Testis (tissue), 2 donors: ENCODE results near the gene TTLL10.

Experiments
- POLR2A ChIP-seq: fragments of 450-650 bp; IDR thresholded peaks from one replicate; pipeline ENCODE4 v1.6.1; 2017; ENCODE audit warnings: antibody characterized with exemption, mild to moderate bottlenecking, moderate library complexity
- TF ChIP-seq, protein P1 (sequence below), 3 experiments: fragments of 450-650 bp in 2 of 3; fragments of 200-600 bp in 1 of 3; sonication (generic) in 1 of 3; IDR thresholded peaks; one replicate each; pipeline ENCODE4 v1.5.1; 2016 to 2019; ENCODE audit warnings: antibody characterized with exemption in 3 of 3, mild to moderate bottlenecking in 2 of 3, moderate library complexity in 1 of 3

DNA sequence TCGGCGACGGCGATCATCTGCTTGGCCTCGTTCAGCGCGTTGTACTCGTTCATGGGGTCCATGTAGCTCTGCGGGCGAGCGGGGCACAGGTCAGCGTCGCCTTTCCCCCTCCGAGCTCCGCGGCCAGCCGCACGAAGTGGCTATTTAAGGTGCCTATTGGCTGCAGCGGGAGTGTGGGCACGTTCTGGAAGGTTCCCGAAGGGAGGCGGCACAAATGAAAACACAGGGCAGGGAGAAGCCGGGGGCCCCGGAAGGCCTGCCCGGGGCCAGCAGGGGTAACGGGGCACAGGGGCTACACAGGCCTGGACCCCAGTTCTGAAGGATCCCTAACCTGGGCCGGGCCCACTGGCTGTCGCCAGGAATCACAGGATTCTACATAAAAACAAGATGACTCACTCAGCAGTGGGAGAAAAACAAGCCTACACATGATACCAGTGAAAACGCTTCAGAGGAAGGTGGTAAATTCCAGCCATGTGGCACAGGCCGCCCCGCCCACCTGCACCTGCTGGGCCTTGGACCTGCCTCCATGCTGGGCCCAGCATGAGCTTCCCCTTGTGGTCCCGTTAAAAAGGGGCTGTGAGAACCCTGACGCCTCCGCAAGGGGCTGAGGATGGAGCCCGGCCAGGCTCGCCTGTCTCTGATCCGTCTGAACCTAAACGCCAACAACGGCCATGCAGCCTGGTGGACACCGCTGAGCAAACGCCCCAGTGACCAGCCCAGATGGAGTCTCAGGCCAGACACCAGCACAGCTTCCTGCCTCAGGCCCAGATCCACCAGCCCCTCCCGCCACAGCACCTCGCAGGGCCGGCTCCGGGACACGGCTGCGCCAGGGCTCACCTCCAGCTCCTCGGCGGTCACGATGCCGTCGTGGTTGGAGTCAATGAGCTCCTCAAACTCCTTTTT, 44.2 kb downstream of the TTLL10 start:
- no peak for TF ChIP-seq POLR2A
- TF ChIP-seq, protein P1, sequence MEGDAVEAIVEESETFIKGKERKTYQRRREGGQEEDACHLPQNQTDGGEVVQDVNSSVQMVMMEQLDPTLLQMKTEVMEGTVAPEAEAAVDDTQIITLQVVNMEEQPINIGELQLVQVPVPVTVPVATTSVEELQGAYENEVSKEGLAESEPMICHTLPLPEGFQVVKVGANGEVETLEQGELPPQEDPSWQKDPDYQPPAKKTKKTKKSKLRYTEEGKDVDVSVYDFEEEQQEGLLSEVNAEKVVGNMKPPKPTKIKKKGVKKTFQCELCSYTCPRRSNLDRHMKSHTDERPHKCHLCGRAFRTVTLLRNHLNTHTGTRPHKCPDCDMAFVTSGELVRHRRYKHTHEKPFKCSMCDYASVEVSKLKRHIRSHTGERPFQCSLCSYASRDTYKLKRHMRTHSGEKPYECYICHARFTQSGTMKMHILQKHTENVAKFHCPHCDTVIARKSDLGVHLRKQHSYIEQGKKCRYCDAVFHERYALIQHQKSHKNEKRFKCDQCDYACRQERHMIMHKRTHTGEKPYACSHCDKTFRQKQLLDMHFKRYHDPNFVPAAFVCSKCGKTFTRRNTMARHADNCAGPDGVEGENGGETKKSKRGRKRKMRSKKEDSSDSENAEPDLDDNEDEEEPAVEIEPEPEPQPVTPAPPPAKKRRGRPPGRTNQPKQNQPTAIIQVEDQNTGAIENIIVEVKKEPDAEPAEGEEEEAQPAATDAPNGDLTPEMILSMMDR (IDR thresholded peaks at IDR 0.05): no peak
